Inferior parietal cortex (tissue), 1 donor: Measurements from ENCODE around the gene TMPO.
"Not testable (repeated sequence)": the region's sequence is repeated elsewhere in the genome, so short reads cannot be mapped to it uniquely, and the experiment has no call there.

Experiments used
- DNase-seq: peaks from one replicate; pipeline ENCODE4 v3.0.0-alpha.2; 2016; ENCODE audit errors: extremely low spot score

TMPO gene

GRCh38 chr12:98515287-98516110, at the start of gene TMPO:
Gene TMPO, plus strand, starts transcription at chr12:98515590. Its CDS starts 278 bp downstream, at chr12:98515868.
- peak; percentile 96 for DNase-seq

GRCh38 chr12:98465950-98466602, 49.3 kb upstream of the TMPO start:
- DNase-seq: no peak

GRCh38 chr12:98466640-98467400, 48.6 kb upstream of the TMPO start:
- DNase-seq: no peak

- no peak for DNase-seq
Observed at GRCh38 chr12:98469109-98469508, 46.3 kb upstream of the TMPO start.

GRCh38 chr12:98470469-98471082, 44.8 kb upstream of the TMPO start:
- DNase-seq: no peak

- DNase-seq: no peak
Observed at GRCh38 chr12:98471085-98471484, 44.3 kb upstream of the TMPO start.

GRCh38 chr12:98475565-98475908, 39.9 kb upstream of the TMPO start:
- DNase-seq: no peak

- no peak for DNase-seq
Observed at GRCh38 chr12:98478606-98479005, 36.8 kb upstream of the TMPO start.

GRCh38 chr12:98483621-98484503, 31.5 kb upstream of the TMPO start:
- DNase-seq: no peak

- no peak for DNase-seq
Observed at GRCh38 chr12:98485792-98486340, 29.5 kb upstream of the TMPO start.

- DNase-seq: not testable (repeated sequence)
Observed at GRCh38 chr12:98488416-98488815, 27.0 kb upstream of the TMPO start.

- no peak for DNase-seq
Observed at GRCh38 chr12:98489176-98489575, 26.2 kb upstream of the TMPO start.

GRCh38 chr12:98490501-98491453, 24.6 kb upstream of the TMPO start:
- peak; percentile 95 for DNase-seq

- DNase-seq: no peak
Observed at GRCh38 chr12:98492580-98493140, 22.7 kb upstream of the TMPO start.

- DNase-seq: not testable (repeated sequence)
Observed at GRCh38 chr12:98501266-98501629, 14.1 kb upstream of the TMPO start.

GRCh38 chr12:98503342-98503591, 12.1 kb upstream of the TMPO start:
- peak; percentile 99 for DNase-seq

GRCh38 chr12:98503592-98504367, 11.6 kb upstream of the TMPO start:
- peak; percentile 93 for DNase-seq

GRCh38 chr12:98504368-98504617, 11.1 kb upstream of the TMPO start:
- no peak for DNase-seq

- DNase-seq: no peak
Observed at GRCh38 chr12:98509063-98509462, 6.3 kb upstream of the TMPO start.
